HG03039 (cell line): ENCODE data around the gene ENOX1.
"Not testable (repeated sequence)": the region's sequence is repeated elsewhere in the genome, so short reads cannot be mapped to it uniquely, and the experiment has no call there.

Source experiments
- ATAC-seq: cut with Tn5 transposase; IDR thresholded peaks from one replicate; pipeline ENCODE4 v1.9.1; 2021; ENCODE audit warnings: mild to moderate bottlenecking, moderate library complexity; ENCODE audit not compliant: unreplicated experiment

Gene ENOX1

DNA sequence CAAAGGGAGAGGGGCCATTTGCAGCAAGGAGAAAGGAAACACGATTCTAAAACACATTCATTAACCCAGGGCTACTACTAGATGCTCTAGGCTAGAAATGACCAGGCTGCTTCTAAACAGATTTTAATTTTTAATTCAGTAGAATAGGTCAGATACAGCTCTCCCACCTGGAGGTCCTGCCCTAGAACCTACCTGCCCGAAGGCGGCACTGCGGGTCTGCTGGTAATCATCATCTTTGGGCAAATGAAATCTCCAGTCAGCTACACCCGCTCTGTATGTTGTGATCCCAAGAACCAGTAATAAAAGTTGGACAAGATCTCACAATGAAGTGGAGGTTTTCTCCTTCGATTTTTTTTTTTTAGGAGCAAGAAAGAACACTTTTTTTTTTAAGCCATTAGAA is 345.3 kb downstream of the ENOX1 start:
- ATAC-seq = no peak

DNA sequence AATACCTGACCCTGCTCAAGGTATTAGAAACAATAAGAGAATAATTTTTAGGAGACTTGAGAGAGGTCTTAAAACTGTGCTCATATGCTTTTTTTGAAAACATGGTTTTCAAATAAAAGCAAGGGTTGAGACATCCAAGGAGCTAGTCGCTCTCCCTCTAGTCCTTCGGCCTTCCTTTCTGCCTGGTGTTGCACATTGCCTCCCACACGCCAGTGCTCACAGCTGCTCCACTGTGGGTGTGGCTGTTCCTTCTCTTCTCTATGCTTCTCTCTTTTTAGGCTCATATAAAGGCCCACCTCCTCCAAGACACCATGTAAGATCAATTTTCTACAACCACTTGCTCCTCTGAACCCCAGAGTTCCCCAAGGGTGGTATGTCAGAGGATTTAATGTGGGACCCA is 352.6 kb downstream of the ENOX1 start:
- ATAC-seq = no peak

DNA sequence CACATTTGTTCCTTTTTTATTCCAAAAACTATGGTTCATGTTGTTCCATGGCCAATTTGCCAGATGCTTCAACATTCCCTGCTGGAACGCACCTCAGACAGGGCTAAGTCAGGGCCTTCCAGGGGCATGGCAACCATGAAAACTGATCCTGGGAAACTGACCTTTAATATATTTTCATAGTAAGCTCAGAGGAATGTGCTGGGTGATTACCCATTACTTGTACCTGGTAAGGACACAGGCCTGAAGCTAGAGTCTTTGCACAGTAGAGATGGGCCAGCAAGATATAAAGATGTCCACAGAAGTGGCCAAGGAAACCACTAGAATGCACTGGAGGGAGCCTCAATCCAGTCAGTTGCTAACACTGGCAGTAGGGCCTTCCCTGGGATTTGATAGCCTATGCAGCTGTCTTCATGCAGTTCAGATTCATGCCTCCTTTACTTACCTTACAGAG is 353.1 kb downstream of the ENOX1 start:
- ATAC-seq = no peak

DNA sequence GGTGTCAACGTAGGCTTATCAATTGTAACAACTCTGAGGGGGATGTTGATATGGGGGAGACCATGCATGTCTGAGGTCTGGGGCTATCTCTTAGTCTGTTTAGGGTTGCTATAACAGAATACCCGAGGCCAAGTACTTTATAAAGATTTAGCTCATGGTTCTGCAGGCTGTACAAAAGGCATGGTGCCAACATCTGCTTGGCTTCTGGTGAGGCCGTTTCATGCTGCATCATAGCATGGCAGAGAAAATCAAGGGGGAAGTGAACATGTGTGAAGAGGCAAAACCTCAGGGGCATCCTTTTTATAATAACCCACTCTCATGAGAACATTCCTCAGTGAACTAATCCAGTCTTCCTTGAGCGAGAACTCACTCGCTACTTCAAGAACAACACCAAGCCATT is 353.8 kb downstream of the ENOX1 start:
- no peak for ATAC-seq

DNA sequence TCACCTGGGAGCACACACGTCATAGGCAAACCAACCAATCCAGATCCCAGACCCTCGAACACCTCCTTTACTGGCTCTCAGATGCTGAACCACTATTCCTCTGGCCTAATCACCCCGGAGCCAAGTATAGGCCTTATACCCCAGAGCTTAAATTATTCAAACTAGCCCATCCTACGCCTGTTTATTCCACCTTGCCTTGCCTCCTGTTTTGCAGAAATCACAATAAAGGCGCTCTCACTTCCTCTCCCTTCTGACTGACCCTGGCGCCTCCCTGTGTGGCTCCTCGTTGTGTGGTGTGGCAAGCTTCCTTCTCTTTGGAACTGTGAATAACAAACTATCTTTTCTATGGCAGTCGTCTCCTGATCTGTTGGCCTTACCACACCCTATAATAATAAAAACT is 354.9 kb downstream of the ENOX1 start:
- ATAC-seq = no peak

DNA sequence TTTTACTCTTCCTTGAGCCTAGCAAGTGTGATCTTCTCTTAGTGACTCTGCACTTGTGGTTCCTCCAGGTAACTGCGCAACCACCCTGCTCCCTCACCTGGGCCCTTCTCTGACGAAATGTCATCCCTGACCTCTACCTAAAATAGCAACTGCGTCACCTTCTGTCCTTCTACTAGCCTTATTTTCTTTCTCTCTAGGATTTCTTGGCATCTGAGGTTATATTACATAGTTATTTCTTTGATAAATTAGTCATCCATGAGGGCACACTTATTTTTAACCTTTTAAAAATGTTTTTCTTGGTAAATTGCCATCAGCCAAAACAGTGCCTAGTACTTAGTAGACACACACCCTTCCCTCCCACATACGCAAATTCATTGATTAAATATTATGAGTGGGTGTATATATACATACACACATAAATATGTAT is 355.5 kb downstream of the ENOX1 start:
- no peak for ATAC-seq

DNA sequence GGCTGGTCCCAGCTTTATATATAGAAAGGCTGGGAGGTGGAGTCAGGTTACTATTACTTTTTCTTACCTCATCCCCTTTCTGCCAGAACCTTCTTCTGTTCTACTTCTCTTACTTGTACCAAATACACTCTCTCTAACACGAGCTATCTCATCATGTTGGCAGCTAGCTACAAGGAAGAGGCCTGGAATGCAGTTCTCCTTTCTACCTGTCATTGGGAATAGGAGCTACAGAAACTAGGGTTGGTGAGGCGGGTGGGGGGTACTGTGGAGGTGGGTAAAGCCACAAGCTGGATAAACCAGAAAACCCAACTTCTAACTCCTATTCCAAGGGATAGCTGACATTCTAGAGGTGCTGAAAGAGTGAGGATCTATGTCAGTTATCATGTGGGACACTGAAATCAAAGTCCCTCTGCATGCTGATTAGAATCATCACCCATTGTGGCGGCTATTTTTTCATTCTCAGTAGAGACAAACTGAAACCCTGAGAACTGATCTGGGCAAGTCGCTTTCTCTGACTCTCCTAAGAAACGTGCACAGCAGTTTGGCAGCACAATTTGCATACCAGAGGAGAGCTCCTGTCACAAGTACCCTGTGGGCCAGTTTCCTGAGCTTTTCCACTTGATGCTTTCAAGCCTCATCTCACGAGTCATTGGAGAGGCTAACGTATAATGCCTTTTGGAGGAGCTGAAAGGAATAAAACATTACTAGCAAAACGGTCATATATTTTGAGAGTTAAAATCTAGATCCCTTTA is 358.1 kb downstream of the ENOX1 start:
- ATAC-seq = no peak

DNA sequence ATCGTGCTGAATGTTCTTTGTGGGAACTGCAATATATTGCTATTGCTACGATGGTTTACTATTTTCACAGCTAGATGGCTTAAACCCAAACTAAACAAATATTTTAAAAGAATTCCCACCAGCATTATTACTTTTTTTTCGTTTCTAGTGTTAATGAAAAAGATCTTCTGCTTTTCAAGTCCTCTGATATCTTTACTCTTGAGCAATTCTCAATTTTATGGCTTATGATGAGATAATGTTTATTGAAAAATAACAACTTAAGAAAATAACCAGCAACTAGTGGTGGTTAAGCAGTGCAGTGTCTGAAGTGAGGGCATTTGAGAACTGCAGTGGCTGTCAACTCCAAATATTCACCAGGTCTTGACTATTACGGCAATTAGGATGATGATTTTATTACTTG is 360.4 kb downstream of the ENOX1 start:
- no peak for ATAC-seq

DNA sequence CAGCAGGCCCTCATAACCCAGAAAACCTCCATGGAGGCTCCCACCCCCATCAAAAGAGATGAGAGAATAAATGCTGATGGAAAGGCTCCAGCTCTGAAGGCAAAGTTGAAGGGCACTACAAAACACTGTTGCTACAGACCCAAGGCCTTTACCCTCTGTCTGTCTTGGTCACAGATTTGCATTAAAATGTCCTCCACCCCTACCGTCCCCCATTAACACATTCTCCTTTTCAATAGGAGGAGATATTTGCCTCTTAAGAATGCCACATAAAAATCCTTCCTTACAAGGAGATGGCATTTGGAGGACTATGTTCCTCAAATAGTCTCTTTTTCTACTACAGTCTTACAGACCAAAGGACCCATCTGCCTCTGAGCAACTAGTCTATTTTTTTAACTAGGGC is 361.5 kb downstream of the ENOX1 start:
- ATAC-seq = no peak

DNA sequence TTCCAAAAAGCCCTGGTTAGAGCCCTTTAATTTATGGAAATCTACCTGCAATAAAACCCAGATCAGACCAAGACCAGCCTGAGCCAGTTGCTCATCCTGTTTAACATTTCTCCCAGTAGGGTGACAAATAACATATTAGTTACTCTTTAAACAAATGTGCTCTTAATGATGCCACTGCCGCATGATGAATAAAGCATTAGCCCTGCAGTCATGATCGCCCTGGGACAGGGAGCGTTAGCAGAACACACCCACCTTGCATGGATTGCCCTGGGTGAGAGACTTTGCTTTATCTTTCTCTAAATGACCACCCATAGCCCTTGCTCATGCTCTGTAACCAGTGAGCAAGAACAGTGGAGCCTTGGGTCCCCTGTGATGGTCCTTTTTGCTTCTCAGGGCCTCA is 362.4 kb downstream of the ENOX1 start:
- ATAC-seq = no peak

DNA sequence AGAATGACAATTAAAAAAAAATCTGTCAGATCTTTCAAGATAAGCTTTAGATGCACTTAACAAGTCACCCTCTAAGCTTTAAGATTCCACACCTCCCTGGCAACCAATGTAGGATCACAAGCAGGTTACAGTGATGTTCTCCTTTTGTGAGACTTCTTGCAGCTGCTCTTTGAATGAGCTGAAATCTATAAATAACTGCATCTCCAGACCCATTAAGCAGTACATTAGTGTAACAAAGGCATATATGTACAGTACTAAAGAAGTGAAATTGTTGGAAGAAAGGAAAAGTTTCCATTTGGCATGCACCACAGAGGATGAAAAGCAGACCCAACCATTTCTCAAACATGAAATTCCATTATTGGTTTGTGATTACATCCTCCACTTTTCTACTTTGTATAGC is 364.7 kb downstream of the ENOX1 start:
- ATAC-seq = no peak

DNA sequence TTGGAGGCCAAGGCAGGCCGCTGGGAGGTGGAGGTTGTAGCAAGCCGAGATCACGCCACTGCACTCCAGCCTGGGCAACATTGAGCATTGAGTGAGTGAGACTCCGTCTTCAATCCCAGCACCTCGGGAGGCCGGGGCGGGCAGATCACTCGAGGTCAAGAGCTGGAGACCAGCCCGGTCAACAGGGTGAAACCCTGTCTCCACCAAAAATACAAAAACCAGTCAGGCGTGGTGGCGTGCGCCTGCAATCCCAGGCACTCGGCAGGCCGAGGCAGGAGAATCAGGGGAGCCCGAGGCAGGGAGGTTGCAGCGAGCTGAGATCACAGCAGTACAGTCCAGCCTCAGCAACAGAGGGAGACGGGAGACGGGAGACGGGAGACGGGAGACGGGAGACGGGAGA is 369.9 kb downstream of the ENOX1 start:
- not testable (repeated sequence) for ATAC-seq

DNA sequence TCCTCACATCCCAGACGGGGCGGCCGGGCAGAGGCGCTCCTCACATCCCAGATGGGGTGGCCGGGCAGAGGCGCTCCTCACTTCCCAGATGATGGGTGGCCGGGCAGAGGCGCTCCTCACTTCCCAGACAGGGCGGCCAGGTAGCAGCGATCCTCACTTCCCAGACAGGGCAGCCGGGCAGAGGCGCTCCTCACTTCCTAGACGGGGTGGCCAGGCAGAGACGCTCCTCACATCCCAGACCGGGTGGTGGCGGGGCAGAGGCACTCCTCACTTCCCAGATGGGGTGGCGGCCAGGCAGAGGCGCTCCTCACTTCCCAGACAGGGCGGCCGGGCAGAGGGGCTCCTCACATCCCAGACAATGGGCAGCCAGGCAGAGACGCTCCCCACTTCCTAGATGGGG is 370.4 kb downstream of the ENOX1 start:
- ATAC-seq = not testable (repeated sequence)

DNA sequence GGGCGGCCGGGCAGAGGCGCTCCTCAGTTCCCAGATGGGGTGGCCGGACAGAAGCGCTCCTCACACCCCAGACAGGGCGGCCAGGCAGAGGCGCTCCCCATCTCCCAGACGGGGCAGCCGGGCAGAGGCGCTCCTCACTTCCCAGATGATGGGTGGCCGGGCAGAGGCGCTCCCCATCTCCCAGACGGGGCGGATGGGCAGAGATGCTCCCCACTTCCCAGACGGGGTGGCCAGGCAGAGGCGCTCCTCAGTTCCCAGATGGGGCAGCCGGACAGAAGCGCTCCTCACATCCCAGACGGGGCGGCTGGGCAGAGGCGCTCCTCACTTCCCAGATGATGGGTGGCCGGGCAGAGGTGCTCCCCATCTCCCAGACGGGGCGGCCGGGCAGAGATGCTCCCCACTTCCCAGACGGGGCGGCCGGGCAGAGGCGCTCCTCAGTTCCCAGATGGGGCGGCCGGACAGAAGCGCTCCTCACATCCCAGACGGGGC is 370.8 kb downstream of the ENOX1 start:
- not testable (repeated sequence) for ATAC-seq

DNA sequence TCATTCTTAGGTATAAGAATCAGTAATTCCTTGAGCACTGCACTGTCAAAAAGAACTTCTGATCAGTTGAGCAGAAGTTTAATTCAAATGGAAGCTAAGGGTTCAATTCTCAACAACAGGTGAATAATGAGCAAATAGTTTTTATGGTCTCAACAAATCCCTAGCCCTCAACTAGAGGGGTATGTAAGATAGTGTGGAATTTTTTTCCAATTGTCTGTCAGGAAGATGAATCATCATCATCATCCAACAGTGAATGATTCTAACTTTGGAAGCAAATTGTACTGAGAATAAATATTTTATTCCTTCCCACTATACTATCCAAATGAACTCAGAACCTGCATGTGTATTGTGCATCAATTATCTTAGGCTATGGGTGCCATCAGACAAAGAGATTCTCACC is 372.7 kb downstream of the ENOX1 start:
- ATAC-seq = no peak

DNA sequence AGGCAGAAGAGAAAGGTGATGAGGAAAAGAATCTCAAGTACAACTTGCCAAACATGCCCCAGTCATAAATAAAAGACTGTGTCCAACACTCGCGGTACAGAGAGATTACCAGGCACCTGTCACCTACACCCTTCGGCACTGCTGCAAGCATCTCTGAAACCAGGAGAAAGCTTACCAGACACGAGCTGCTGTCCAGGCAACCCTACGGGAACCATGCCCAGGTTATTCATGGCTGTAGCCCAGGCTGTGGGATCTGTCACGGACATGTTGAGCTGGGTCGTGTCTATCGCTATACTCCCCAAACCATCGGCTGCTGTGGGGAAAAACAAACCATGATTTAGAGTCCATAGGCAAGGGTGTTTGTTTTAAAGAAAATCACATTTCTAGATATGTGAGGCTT is 375.0 kb downstream of the ENOX1 start:
- ATAC-seq = no peak

DNA sequence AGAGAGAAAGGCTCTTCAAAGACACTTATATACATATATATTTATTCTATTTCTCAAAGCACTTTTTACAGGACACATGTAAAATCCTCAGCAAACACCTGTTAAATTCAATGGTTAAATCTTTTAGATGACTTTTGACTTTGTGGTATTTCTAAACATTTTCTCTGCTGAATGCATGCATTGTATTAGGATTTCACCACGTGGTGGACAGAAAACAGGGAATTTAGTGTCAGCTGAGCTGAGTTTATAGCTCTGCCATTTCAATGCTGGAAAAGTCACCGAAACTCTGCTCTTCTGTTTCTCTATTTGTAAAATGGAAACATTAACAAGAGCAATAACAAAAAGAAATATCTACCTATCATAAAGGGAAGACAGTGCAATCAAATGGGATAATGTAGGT is 375.6 kb downstream of the ENOX1 start:
- ATAC-seq = no peak

DNA sequence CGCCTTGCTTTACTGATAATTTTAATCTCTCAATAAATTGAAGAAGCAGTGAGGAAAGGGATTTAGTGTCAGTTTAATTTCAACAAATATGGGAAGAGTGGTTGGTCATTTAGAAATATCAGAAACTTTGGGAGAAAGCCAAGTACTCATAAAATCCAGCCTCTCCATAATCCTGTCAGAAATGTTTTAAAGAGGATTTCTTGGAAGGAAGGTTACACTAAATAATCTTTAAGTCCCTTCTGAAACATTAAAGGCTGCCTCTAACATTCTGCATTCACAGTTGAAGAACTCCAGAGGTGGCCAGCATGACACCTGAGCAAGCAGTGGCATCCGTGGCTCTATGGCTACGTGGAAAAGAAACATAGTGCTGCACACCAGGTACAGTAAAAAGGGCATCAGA is 378.5 kb downstream of the ENOX1 start:
- no peak for ATAC-seq

DNA sequence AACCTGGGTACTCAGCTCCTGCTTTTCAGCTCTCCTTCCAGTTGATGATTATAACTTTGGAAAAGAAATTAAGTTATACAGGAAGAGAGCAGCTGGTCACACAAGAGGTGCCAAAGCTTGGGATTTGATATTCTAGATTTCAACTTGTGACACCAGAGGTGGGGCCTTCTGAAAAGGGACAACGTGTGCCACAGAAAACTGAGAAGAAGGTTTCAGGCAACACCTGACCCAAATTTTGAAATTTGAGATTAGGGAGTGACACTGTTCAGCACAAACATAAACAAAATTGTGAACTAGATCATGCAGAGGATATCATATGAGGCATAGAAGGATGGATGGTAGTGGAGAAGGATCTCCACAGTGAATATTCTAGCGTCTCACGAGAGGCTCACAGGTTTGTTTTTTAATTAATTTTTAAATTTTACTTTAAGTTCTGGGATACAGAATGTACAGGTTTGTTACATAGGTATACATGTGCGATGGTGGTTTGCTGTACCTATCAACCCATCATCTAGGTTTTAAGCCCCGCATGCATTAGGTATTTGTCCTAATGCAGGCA is 379.7 kb downstream of the ENOX1 start:
- ATAC-seq = no peak

DNA sequence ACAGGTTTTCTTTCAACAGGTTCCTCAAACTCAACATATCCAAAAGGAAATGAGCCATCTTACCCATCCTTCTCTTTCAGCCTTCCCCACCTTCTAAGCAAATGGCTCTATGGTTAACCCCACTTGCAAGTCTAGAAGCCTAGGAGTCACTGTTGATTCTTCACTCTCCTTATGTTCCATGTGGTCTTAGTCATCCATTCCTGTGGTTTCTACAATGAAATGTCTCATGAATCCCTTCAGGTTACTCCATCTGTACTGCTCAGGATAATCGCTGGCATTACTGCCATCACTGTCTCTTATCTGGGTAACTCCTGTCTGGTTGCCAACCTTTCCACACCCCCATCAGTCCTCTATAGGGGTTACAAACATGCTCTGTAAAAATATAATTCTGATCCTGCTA is 381.3 kb downstream of the ENOX1 start:
- no peak for ATAC-seq

DNA sequence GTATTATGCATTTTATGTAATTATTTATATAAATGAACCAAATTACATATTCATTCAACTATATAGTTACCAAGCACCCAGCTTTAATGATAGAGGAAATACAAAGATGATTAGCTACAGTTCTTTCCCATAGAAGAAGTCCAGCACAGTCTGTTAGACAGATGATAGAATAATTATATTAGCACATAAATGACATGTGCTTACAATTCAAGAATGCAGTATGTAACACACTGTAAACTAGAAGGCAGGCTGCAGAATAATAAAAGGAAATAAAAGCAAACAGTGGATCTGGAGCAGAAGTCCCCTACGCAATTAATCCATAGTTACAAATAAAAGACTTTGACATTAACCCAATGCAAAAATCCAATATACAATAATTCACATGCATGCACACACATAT is 384.4 kb downstream of the ENOX1 start:
- no peak for ATAC-seq

DNA sequence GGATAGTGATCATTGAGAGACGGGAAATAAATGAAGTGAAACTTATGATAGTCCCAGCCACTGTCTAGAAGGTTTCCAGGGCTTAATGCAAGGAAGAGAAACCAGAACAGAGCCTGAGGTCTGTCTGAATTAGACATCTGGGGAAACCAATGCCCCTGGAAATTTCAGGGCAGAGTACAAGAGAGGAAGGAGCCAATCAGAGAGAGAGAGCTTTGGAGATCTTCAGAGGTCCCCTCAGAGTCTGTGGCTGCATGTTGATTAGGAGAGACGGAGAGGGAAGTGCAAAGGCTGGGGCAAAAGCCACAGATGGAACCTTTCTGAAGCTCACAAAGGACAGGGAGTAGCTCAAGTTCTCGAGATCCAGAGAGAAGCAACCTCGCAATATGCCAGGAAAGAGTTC is 385.4 kb downstream of the ENOX1 start:
- no peak for ATAC-seq

DNA sequence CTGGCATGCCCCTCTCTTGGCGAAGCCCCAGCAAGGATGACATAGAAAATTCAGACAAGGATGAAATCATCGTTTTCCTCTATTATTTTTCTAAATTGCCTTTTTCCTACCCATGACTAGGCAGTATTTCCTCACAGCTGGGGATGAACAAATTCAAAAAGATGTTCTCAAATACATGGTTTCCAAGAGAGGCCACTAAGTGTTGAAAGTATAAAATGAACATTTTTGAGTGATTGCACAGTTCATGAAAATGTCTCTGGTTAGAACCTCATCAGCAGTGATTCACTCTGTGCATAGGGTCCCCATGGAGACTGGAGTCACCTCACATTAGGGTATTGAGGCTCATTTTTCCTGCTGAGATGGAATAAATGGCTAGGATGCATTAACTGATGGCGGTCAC is 389.7 kb downstream of the ENOX1 start:
- no peak for ATAC-seq
